HEK293 (cell line): ENCODE results near the gene TXNRD2.
A peak's percentile ranks its signal among the peaks of the same experiment; 100 is the strongest.

Experiments used
- BCL11B ChIP-seq: fragments of 450-650 bp; formaldehyde crosslinking; IDR thresholded peaks from 2 replicates; pipeline ENCODE4 v1.5.1; 2016; ENCODE audit warnings: low read depth, missing biosample characterization, missing genetic modification characterization
- ELK4 ChIP-seq: IDR thresholded peaks from 2 replicates; pipeline ENCODE4 v1.6.1; 2011; ENCODE audit warnings: mild to moderate bottlenecking, low read depth, low read length, borderline replicate concordance
- GLIS1 ChIP-seq: fragments of 450-650 bp; formaldehyde crosslinking; IDR thresholded peaks from 2 replicates; pipeline ENCODE4 v1.5.1; 2016; ENCODE audit warnings: missing biosample characterization, missing genetic modification characterization
- IKZF3 ChIP-seq: fragments of 450-650 bp; IDR thresholded peaks from 2 replicates; pipeline ENCODE4 v1.5.0; 2018; ENCODE audit warnings: missing biosample characterization, mild to moderate bottlenecking, missing genetic modification characterization, moderate library complexity
- KLF16 ChIP-seq: fragments of 450-650 bp; formaldehyde crosslinking; IDR thresholded peaks from 2 replicates; pipeline ENCODE4 v1.5.1; 2017; ENCODE audit warnings: missing biosample characterization, missing genetic modification characterization
- SCRT2 ChIP-seq: fragments of 450-650 bp; formaldehyde crosslinking; IDR thresholded peaks from 2 replicates; pipeline ENCODE4 v1.5.1; 2016; ENCODE audit warnings: missing biosample characterization, missing genetic modification characterization
- SETDB1 ChIP-seq: IDR thresholded peaks from one replicate; pipeline ENCODE4 v1.6.1; 2017; ENCODE audit warnings: mild to moderate bottlenecking, low read length, moderate library complexity, mixed read lengths; ENCODE audit not compliant: insufficient read length
- ZBTB44 ChIP-seq: fragments of 450-650 bp; IDR thresholded peaks from 2 replicates; pipeline ENCODE4 v1.5.1; 2018; ENCODE audit warnings: missing biosample characterization, mild to moderate bottlenecking, missing genetic modification characterization
- ZBTB7A ChIP-seq: fragments of 450-650 bp; formaldehyde crosslinking; IDR thresholded peaks from 2 replicates; pipeline ENCODE4 v1.5.1; 2016; ENCODE audit warnings: low read depth, missing biosample characterization, missing genetic modification characterization
- ZEB2 ChIP-seq: fragments of 450-650 bp; formaldehyde crosslinking; IDR thresholded peaks from 2 replicates; pipeline ENCODE4 v1.5.1; 2016; ENCODE audit warnings: missing biosample characterization, missing genetic modification characterization
- ZNF202 ChIP-seq: fragments of 450-650 bp; formaldehyde crosslinking; IDR thresholded peaks from 2 replicates; pipeline ENCODE4 v1.5.1; 2016; ENCODE audit warnings: missing biosample characterization, missing genetic modification characterization, borderline replicate concordance
- ZNF24 ChIP-seq: fragments of 450-650 bp; formaldehyde crosslinking; IDR thresholded peaks from 2 replicates; pipeline ENCODE4 v1.5.1; 2016; ENCODE audit warnings: missing biosample characterization, missing genetic modification characterization
- ZNF26 ChIP-seq: fragments of 450-650 bp; formaldehyde crosslinking; IDR thresholded peaks from 2 replicates; pipeline ENCODE4 v1.5.1; 2016; ENCODE audit warnings: missing biosample characterization, missing genetic modification characterization
- ZNF341 ChIP-seq: fragments of 450-650 bp; formaldehyde crosslinking; IDR thresholded peaks from 2 replicates; pipeline ENCODE4; 2016; ENCODE audit warnings: low read depth, missing biosample characterization, missing genetic modification characterization
- ZNF350 ChIP-seq: fragments of 450-650 bp; formaldehyde crosslinking; IDR thresholded peaks from 2 replicates; pipeline ENCODE4 v1.5.0; 2017; ENCODE audit warnings: missing biosample characterization, mild to moderate bottlenecking, missing genetic modification characterization
- ZNF362 ChIP-seq: fragments of 450-650 bp; formaldehyde crosslinking; IDR thresholded peaks from 2 replicates; pipeline ENCODE4 v1.5.1; 2016; ENCODE audit warnings: missing biosample characterization, missing genetic modification characterization
- ZNF558 ChIP-seq: fragments of 450-650 bp; formaldehyde crosslinking; IDR thresholded peaks from 2 replicates; pipeline ENCODE4 v1.5.1; 2016; ENCODE audit warnings: missing biosample characterization, missing genetic modification characterization
- ZNF645 ChIP-seq: fragments of 450-650 bp; formaldehyde crosslinking; IDR thresholded peaks from 2 replicates; pipeline ENCODE4; 2016; ENCODE audit warnings: missing biosample characterization, missing genetic modification characterization
- ZSCAN23 ChIP-seq: fragments of 450-650 bp; formaldehyde crosslinking; IDR thresholded peaks from 2 replicates; pipeline ENCODE4 v1.5.1; 2016; ENCODE audit warnings: missing biosample characterization, missing genetic modification characterization
- ZSCAN5A ChIP-seq: fragments of 450-650 bp; formaldehyde crosslinking; IDR thresholded peaks from 2 replicates; pipeline ENCODE4 v1.5.1; 2016; ENCODE audit warnings: missing biosample characterization, missing genetic modification characterization
- TF ChIP-seq, protein P1 (sequence below): fragments of 450-650 bp; formaldehyde crosslinking; IDR thresholded peaks from 2 replicates; pipeline ENCODE4 v1.5.1; 2016; ENCODE audit warnings: missing biosample characterization, missing genetic modification characterization, low read depth
- TF ChIP-seq, protein P2 (sequence below): fragments of 450-650 bp; formaldehyde crosslinking; IDR thresholded peaks from 2 replicates; pipeline ENCODE4 v1.5.1; 2016; ENCODE audit warnings: missing biosample characterization, missing genetic modification characterization
- TF ChIP-seq, protein P3 (sequence below): fragments of 450-650 bp; formaldehyde crosslinking; IDR thresholded peaks from 2 replicates; pipeline ENCODE4 v1.5.1; 2017; ENCODE audit warnings: missing biosample characterization, missing genetic modification characterization

TXNRD2 gene

GRCh38 chr22:19959587-19960490 is 18.2 kb upstream of the TXNRD2 start (continued):
- no peak for TF ChIP-seq KLF16 (tag by site-specific recombination)
- TF ChIP-seq ZNF26 = no peak
- TF ChIP-seq ZNF341 (tag by site-specific recombination) = no peak
- no peak for TF ChIP-seq ZBTB7A (tag by site-specific recombination)
- no peak for TF ChIP-seq IKZF3 (tag by site-specific recombination)
- no peak for TF ChIP-seq SETDB1
- no peak for TF ChIP-seq ELK4
- no peak for TF ChIP-seq ZBTB44 (tag by site-specific recombination)
- TF ChIP-seq ZSCAN5A = no peak
- TF ChIP-seq BCL11B (tag by site-specific recombination) = no peak
- no peak for TF ChIP-seq ZNF202 (tag by site-specific recombination)
- no peak; the same call in 1 of the 2 replicates for TF ChIP-seq GLIS1 (tag by site-specific recombination)
- TF ChIP-seq, protein P1, sequence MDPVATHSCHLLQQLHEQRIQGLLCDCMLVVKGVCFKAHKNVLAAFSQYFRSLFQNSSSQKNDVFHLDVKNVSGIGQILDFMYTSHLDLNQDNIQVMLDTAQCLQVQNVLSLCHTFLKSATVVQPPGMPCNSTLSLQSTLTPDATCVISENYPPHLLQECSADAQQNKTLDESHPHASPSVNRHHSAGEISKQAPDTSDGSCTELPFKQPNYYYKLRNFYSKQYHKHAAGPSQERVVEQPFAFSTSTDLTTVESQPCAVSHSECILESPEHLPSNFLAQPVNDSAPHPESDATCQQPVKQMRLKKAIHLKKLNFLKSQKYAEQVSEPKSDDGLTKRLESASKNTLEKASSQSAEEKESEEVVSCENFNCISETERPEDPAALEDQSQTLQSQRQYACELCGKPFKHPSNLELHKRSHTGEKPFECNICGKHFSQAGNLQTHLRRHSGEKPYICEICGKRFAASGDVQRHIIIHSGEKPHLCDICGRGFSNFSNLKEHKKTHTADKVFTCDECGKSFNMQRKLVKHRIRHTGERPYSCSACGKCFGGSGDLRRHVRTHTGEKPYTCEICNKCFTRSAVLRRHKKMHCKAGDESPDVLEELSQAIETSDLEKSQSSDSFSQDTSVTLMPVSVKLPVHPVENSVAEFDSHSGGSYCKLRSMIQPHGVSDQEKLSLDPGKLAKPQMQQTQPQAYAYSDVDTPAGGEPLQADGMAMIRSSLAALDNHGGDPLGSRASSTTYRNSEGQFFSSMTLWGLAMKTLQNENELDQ = no peak
- no peak for TF ChIP-seq ZNF362 (tag by site-specific recombination)
- TF ChIP-seq ZNF350 (tag by site-specific recombination) = no peak
- no peak for TF ChIP-seq ZNF645 (tag by site-specific recombination)
- TF ChIP-seq, protein P2, sequence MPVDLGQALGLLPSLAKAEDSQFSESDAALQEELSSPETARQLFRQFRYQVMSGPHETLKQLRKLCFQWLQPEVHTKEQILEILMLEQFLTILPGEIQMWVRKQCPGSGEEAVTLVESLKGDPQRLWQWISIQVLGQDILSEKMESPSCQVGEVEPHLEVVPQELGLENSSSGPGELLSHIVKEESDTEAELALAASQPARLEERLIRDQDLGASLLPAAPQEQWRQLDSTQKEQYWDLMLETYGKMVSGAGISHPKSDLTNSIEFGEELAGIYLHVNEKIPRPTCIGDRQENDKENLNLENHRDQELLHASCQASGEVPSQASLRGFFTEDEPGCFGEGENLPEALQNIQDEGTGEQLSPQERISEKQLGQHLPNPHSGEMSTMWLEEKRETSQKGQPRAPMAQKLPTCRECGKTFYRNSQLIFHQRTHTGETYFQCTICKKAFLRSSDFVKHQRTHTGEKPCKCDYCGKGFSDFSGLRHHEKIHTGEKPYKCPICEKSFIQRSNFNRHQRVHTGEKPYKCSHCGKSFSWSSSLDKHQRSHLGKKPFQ = peak; percentile 36; the same call in 1 of the 2 replicates
- TF ChIP-seq ZEB2 (tag by site-specific recombination) = no peak
- no peak for TF ChIP-seq ZNF558 (tag by site-specific recombination)
- TF ChIP-seq, protein P3, sequence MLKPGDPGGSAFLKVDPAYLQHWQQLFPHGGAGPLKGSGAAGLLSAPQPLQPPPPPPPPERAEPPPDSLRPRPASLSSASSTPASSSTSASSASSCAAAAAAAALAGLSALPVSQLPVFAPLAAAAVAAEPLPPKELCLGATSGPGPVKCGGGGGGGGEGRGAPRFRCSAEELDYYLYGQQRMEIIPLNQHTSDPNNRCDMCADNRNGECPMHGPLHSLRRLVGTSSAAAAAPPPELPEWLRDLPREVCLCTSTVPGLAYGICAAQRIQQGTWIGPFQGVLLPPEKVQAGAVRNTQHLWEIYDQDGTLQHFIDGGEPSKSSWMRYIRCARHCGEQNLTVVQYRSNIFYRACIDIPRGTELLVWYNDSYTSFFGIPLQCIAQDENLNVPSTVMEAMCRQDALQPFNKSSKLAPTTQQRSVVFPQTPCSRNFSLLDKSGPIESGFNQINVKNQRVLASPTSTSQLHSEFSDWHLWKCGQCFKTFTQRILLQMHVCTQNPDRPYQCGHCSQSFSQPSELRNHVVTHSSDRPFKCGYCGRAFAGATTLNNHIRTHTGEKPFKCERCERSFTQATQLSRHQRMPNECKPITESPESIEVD (tag by site-specific recombination) = no peak
- no peak for TF ChIP-seq ZNF24
- TF ChIP-seq SCRT2 (tag by site-specific recombination) = 0 out of 2 replicates have a peak, but pooled peaks have one; percentile 33
- no peak for TF ChIP-seq ZSCAN23 (tag by site-specific recombination)
